ENCODE results near the gene ERGIC1.

Gene ERGIC1

GRCh38 chr5:172898843-172899369 is 64.9 kb downstream of the ERGIC1 start:
- no peak for DNase-seq (ENCODE audit: low read depth in 3 of 3, low spot score in 1 of 3)

- no peak for DNase-seq (ENCODE audit: low read depth in 3 of 3, low spot score in 1 of 3)
Measured at GRCh38 chr5:172899436-172899835, 65.4 kb downstream of the ERGIC1 start.

- DNase-seq (ENCODE audit: low read depth in 3 of 3, low spot score in 1 of 3) = no peak
Measured at GRCh38 chr5:172901012-172901780, 67.1 kb downstream of the ERGIC1 start.

GRCh38 chr5:172901788-172902496 is 67.9 kb downstream of the ERGIC1 start:
- no peak for DNase-seq (ENCODE audit: low read depth in 3 of 3, low spot score in 1 of 3)

- DNase-seq (ENCODE audit: low read depth in 3 of 3, low spot score in 1 of 3) = no peak
Measured at GRCh38 chr5:172902497-172903472, 68.7 kb downstream of the ERGIC1 start.

GRCh38 chr5:172903790-172904189 is 69.7 kb downstream of the ERGIC1 start:
- DNase-seq (ENCODE audit: low read depth in 3 of 3, low spot score in 1 of 3) = no peak

- no peak for DNase-seq (ENCODE audit: low read depth in 3 of 3, low spot score in 1 of 3)
Measured at GRCh38 chr5:172904312-172904642, 70.2 kb downstream of the ERGIC1 start.

GRCh38 chr5:172904643-172905345 is 70.7 kb downstream of the ERGIC1 start:
- no peak for DNase-seq (ENCODE audit: low read depth in 3 of 3, low spot score in 1 of 3)

GRCh38 chr5:172905346-172906140 is 71.5 kb downstream of the ERGIC1 start:
- no peak for DNase-seq (ENCODE audit: low read depth in 3 of 3, low spot score in 1 of 3)

- no peak for DNase-seq (ENCODE audit: low read depth in 3 of 3, low spot score in 1 of 3)
Measured at GRCh38 chr5:172906436-172906835, 72.4 kb downstream of the ERGIC1 start.

GRCh38 chr5:172906888-172907287 is 72.8 kb downstream of the ERGIC1 start:
- DNase-seq (ENCODE audit: low read depth in 3 of 3, low spot score in 1 of 3) = no peak

GRCh38 chr5:172907657-172908056 is 73.6 kb downstream of the ERGIC1 start:
- DNase-seq (ENCODE audit: low read depth in 3 of 3, low spot score in 1 of 3) = no peak

GRCh38 chr5:172908662-172909061 is 74.6 kb downstream of the ERGIC1 start:
- no peak for DNase-seq (ENCODE audit: low read depth in 3 of 3, low spot score in 1 of 3)

GRCh38 chr5:172909931-172910502 is 76.0 kb downstream of the ERGIC1 start:
- DNase-seq (ENCODE audit: low read depth in 3 of 3, low spot score in 1 of 3) = no peak

- no peak for DNase-seq (ENCODE audit: low read depth in 3 of 3, low spot score in 1 of 3)
Measured at GRCh38 chr5:172910828-172911627, 77.0 kb downstream of the ERGIC1 start.

- no peak for DNase-seq (ENCODE audit: low read depth in 3 of 3, low spot score in 1 of 3)
Measured at GRCh38 chr5:172911628-172911880, 77.5 kb downstream of the ERGIC1 start.

GRCh38 chr5:172911976-172912375 is 77.9 kb downstream of the ERGIC1 start:
- DNase-seq (ENCODE audit: low read depth in 3 of 3, low spot score in 1 of 3) = no peak

GRCh38 chr5:172913117-172913850 is 79.2 kb downstream of the ERGIC1 start:
- no peak for DNase-seq (ENCODE audit: low read depth in 3 of 3, low spot score in 1 of 3)

All from stimulated activated CD4-positive, alpha-beta T cell treated with anti-CD3 and anti-CD28 coated beads, TNF-alpha, amount 100 ng/mL, for 1 hour (primary cell).